GOT3 (cell line): ENCODE results near the gene NINJ2.
"Not testable (repeated sequence)": the region's sequence is repeated elsewhere in the genome, so short reads cannot be mapped to it uniquely, and the experiment has no call there.

ENCODE experiments used
- DNase-seq: peaks from one replicate; lab custom pipeline; 2025; ENCODE audit warnings: mixed read lengths; lab: John Stamatoyannopoulos, UW

The NINJ2 gene

GRCh38 chr12:586318-587071 is 76.8 kb downstream of the NINJ2 start:
- DNase-seq, result no peak

- DNase-seq, result no peak
Measured at GRCh38 chr12:585062-586061, 77.9 kb downstream of the NINJ2 start.

DNA sequence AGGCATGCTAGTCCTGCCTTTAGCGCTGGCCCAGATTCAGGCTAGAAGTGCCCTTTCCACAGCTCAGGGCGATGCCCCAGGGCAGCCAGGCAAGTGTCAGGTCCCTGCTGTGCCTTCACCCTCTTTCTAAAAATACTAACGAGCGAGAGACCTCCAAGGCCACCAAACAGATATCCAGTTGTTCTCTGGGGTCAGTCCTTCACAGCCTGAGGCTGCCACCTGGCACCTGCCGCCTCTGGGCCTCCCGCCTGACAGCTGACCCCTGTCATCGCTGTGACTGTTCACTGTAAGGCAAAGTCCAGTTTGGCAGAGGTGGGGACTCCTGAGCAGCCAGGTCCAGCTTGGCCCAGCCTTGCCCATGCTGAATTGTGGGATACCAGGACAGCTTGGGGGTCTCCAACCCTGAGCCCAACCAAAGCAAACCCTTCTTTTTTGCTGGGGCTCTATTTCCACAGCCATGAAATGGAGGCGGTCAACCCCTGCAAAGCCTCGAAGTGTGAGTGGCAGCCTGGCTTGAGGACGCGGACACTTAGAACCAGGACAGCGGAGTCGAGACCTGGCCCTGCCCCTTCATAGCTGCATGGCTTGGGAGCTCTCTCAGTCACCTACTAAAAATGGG is 79.9 kb downstream of the NINJ2 start:
- no peak for DNase-seq

DNA sequence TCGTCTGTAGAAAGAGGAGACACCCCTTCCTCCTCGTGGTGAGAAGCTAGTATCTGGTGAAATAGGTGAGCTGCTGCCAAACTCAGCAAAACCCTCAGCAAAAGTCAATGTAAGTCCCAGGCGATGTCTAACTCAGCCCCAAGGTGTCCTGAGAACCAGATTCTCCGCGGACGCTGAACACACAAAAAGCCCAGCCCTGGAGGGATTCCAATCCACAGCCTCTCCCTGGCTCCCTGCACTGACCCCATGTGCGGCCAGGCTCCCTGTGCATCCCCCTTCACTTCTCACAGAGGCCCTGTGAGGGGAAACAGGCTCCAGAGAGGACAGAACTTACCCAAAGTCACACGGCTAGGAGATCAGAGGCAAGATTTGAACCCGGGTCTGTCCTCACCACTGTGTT is 81.5 kb downstream of the NINJ2 start:
- DNase-seq, result no peak

GRCh38 chr12:581321-581720 is 81.9 kb downstream of the NINJ2 start:
- DNase-seq, result no peak

DNA sequence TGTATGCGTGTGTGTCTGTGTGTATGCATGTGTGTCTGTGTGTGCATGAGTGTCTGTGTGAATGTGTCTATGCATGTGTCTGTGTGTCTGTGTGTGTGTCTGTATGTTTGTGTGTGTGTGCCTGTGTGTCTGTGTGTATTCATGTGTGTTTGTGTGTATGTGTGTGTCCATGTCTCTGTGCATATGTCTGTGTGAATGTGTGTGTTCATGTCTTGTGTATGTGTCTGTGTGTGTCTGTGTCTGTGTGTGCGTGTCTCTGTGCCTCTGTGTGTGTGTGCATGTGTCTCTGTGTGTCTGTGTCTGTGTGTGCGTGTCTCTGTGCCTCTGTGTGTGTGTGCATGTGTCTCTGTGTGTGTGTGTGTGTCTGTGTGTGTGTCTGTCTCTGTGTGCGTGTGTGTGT is 82.4 kb downstream of the NINJ2 start:
- no peak for DNase-seq

GRCh38 chr12:579420-580110 is 83.7 kb downstream of the NINJ2 start:
- no peak for DNase-seq

DNA sequence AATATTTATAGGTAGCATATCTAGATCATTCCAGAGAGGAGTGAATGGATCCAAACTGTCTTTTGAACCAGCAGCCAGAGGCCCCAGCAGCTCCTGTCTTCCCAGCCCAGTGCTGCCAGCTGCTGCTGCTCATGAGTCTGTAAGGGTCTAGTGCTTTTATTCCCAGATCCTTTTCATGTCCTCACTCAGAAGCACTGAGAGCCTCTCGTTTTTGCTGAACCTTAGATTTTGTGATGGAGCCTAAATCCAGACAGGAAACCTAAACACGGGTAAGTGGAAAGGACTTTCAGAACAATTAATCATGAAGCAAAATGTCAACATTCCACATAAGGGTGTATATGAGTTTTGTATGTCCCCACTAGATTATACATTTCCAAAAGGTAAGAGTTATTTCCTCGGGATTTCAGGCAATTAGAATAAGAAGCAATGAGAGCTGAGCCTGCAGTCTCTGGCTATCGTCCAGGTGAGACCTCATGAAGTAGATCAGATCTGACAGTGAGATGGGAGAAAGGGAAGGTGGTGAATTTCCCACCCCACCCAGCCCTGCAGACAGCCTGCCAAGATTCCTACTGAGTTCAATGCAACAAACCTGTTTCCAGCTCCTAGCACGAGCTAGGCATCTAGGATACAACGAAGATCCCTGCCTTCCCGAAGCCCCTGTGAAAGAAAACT is 84.4 kb downstream of the NINJ2 start:
- DNase-seq, result no peak

DNA sequence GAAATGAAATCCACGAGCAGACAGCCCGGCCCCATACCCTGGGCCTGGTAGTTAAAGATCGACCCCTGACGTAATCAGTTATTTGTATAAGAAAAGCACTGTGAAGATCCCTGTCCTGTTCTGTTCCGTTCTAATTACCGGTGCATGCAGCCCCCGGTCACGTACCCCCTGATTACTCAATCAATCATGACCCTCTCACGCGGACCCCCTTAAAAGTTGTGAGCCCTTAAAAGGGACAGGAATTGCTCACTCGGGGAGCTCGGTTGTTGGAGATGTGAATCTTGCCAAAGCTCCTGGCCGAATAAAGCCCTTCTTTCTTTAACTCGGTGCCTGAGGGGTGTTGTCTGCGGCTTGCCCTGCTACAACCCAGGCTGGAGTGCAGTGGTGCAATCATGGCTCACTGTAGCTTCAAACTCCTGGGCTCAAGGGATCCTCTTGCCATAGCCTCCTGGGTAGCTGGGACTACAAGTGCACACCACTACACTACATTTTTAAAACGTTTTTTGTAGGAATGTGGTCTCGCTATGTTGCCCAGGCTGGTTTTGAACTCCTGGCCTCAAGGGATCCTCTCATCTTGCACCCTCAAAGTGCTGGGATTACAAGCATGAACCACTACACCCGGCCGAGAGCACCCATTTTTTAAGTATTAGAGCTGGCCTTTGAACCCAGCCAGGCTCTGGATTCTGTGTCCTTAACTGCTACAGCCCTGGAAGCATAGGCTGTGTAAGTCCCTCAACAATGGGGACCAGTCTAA is 85.1 kb downstream of the NINJ2 start:
- DNase-seq, result not testable (repeated sequence)

- no peak for DNase-seq
Measured at GRCh38 chr12:576615-577110, 86.6 kb downstream of the NINJ2 start.

GRCh38 chr12:575948-576614 is 87.2 kb downstream of the NINJ2 start:
- peak; percentile 55 for DNase-seq

DNA sequence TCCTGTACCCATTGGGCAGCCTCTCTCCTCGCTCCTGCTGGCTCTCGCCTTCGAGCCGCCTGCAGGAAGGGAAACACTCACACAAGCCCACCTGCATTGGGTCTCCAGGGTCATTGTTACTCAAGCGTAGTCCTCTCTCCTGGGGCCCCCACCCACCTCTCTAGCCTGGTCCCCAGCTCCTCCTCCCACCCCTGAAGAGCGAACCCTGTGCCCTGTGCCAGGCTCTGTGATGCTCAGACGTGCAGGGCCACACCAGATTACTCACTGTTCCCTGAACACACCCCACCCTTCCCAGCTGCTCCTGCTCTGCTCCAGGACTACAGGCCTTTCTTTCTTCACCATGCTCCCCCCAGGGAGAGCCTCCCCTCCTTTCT is 88.1 kb downstream of the NINJ2 start:
- DNase-seq, result no peak

- no peak for DNase-seq
Measured at GRCh38 chr12:574475-575128, 88.6 kb downstream of the NINJ2 start.

GRCh38 chr12:573232-573631 is 90.0 kb downstream of the NINJ2 start:
- DNase-seq, result no peak

GRCh38 chr12:572532-572899 is 90.7 kb downstream of the NINJ2 start:
- no peak for DNase-seq

DNA sequence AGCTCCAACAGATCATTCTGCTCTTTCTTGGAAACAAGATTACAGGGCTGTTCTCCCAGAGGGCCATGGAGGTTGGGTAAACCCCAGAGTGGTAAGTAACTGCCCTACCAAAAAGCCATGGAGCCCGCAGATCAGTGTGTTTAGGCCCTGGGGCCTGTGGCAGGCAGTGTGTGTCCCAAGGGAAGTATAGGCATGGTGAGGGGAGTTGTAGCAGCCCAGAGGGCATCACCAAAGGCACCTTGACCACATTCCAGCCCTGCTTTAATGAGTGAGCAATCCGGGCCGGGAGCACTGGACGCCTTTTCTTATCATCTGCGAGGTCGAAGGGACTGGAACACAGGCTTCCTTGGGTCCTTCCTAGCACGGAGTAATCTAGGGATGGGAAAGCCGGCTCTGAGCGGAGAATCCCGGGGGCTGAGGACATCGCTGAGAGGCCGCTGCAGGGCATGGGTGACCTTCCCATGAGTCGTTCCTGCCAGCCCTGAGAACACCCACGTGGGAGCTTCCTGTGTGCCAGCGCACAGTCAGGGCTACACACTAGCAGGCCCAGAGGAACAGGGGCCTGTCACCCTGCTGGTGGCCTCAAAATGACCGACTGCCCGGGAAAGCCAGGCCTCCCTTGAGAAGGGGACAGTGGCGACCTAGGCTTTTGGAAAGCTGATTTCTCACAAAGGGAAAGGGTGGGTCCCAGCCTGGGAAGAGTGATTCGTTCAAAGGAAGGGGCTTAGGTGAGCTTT is 91.3 kb downstream of the NINJ2 start:
- DNase-seq, result peak; percentile 22

- peak; percentile 27 for DNase-seq
Measured at GRCh38 chr12:570921-571794, 92.1 kb downstream of the NINJ2 start.

- DNase-seq, result peak; percentile 65
Measured at GRCh38 chr12:570435-570920, 92.8 kb downstream of the NINJ2 start.
